A549 treated with Mapracorat at 1 μM for 4 hours (cell line): ENCODE results near the gene KLF16. TPM values are rescaled to one million over a fixed set of nuclear protein-coding genes. Genes with fewer than 3 reads are reported as not detected.

ENCODE experiments used
- total RNA-seq: library from RNA; stranded (reverse); fragments of 200-300 nt; extraction: Qiagen RNA extraction; gene quantifications from 5 replicates; pipeline ENCODE4 v1.2.3, GENCODE V29; 2022

The KLF16 gene
- total RNA-seq: 15.3 to 31.0 TPM (median 28.4 TPM) in 5 replicates

GRCh38 chr19:1863328-1863637 lies at the start of gene KLF16:
Gene KLF16, minus strand, starts transcription at chr19:1863579. Its CDS starts 82 bp downstream, at chr19:1863497.

GRCh38 chr19:1905110-1905862 lies 41.9 kb upstream of the KLF16 start, which contains the start of the genes ADAT3 and SCAMP4:
Gene ADAT3, plus strand, starts transcription at chr19:1905399. Its CDS starts 6,649 bp downstream, at chr19:1912048.
Gene SCAMP4, plus strand, starts transcription at chr19:1905399. Its CDS starts 9,621 bp downstream, at chr19:1915020.

GRCh38 chr19:1885398-1886119 lies 22.2 kb upstream of the KLF16 start, which contains the start of gene ABHD17A:
Gene ABHD17A, minus strand, starts transcription at chr19:1885496. Its CDS starts 3,930 bp downstream, at chr19:1881566.

GRCh38 chr19:1848399-1849131 lies 14.8 kb downstream of the KLF16 start, which contains the start of gene REXO1:
Gene REXO1, minus strand, starts transcription at chr19:1848483. Its CDS starts 125 bp downstream, at chr19:1848358.

GRCh38 chr19:1811942-1812425 lies 51.4 kb downstream of the KLF16 start, which contains the start of gene ATP8B3:
Gene ATP8B3, minus strand, starts transcription at chr19:1812276. Its CDS starts 540 bp downstream, at chr19:1811736.

Other genes with a start within 250 kb of the KLF16 start
- gene TCF3, start 211.0 kb downstream of the KLF16 start, total RNA-seq: 48.3 to 69.6 TPM (median 64.1 TPM) in 5 replicates
- gene ONECUT3, start 110.1 kb downstream of the KLF16 start, total RNA-seq: not detected in 5 replicates
- gene ATP8B3, start 51.3 kb downstream of the KLF16 start, total RNA-seq: 2.3 to 3.4 TPM (median 3.1 TPM) in 5 replicates
- gene REXO1, start 15.1 kb downstream of the KLF16 start, total RNA-seq: 16.2 to 22.4 TPM (median 19.6 TPM) in 5 replicates
- 18.7 to 38.9 TPM (median 37.7 TPM) in 5 replicates for gene ABHD17A, start 21.9 kb upstream of the KLF16 start, total RNA-seq
- 2.4 to 6.7 TPM (median 5.2 TPM) in 5 replicates for gene ADAT3, start 41.8 kb upstream of the KLF16 start, total RNA-seq
- gene SCAMP4, start 41.8 kb upstream of the KLF16 start, total RNA-seq: 46.8 to 62.0 TPM (median 49.1 TPM) in 5 replicates
- gene CSNK1G2, start 77.6 kb upstream of the KLF16 start, total RNA-seq: 37.4 to 53.6 TPM (median 52.0 TPM) in 5 replicates
- 31.4 to 46.2 TPM (median 43.0 TPM) in 5 replicates for gene BTBD2, start 152.1 kb upstream of the KLF16 start, total RNA-seq
- gene MKNK2, start 187.7 kb upstream of the KLF16 start, total RNA-seq: 44.0 to 82.2 TPM (median 69.2 TPM) in 5 replicates
- gene MOB3A, start 232.7 kb upstream of the KLF16 start, total RNA-seq: 12.3 to 13.7 TPM (median 13.2 TPM) in 5 replicates
- 0.32 to 1.0 TPM (median 0.87 TPM) in 5 replicates for gene IZUMO4, start 233.3 kb upstream of the KLF16 start, total RNA-seq